ENCODE data around the gene SLC12A6. TPM values are rescaled to one million over a fixed set of nuclear protein-coding genes. Genes with fewer than 3 reads are reported as not detected.

Gene SLC12A6
- total and polyA plus RNA-seq, 7 experiments from 2014 or later = 9.6 to 122 (median 104) TPM

DNA sequence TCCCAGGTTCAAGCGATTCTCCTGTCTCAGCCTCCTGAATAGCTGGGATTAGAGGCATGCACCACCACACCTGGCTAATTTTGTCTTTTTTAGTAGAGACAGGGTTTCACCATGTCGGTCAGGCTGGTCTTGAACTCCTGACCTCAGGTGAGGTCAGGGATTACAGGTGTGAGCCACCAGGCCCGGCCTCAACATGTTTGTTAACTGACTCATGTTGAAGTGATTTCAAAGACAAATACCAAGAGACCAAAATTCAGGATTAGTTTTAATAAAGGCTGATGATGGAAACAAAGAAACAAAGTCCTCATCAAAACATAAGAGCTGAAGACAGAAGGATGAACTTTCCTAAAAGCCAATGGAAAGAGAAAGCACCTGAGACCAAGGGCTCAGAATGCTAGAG lies 36.5 kb downstream of the SLC12A6 start:
- H3K36me3 ChIP-seq (ENCODE audit: control insufficient read depth in 2 of 3, insufficient read depth in 3 of 3, low read length in 3 of 3) = no peaks in the 10 kb centered on the region
- H3K27ac ChIP-seq (ENCODE audit: low read depth, low read length) = no peak overlapping the region
- Mint-ChIP-seq H3K4me3 (no peak overlapping the region), H3K9me3 (peaks cover 0 to 2% (median 0%) of the 10 kb centered on the region in 11 donors), H3K27ac (peak overlapping the region in 1 of 9 donors; percentile 46), H3K27me3 (no peaks in the 10 kb centered on the region), H3K4me1 (peaks cover 5 to 100% (median 78%) of the 10 kb centered on the region in 7 donors), H3K36me3 (peaks cover 4 to 52% (median 23%) of the 10 kb centered on the region in 5 donors)
- H3K4me3 ChIP-seq (ENCODE audit: low read length) = no peak overlapping the region
- intact Hi-C loops (cut with micrococcal nuclease) = no loop called here
- no peak for ATAC-seq
- POLR2A ChIA-PET = interaction anchor here (2.8 kb wide), 1 partner anchor 37 kb away, joined by 19 read pairs; the partner anchor contains the start of gene SLC12A6
- no peak for DNase-seq
- no peaks in the 10 kb centered on the region for H3K9me3 ChIP-seq (ENCODE audit: control insufficient read depth in 2 of 3, low read length in 3 of 3)
- H3K4me1 ChIP-seq (ENCODE audit: control insufficient read depth in 2 of 2, insufficient read depth in 2 of 2, low read length in 2 of 2) = peaks cover 0 to 11% of the 10 kb centered on the region in 2 donors
- CTCF ChIA-PET = no interaction called here
- no peaks in the 10 kb centered on the region for H3K27me3 ChIP-seq (ENCODE audit: control insufficient read depth in 2 of 2, insufficient read depth in 2 of 2, low read length in 2 of 2)

DNA sequence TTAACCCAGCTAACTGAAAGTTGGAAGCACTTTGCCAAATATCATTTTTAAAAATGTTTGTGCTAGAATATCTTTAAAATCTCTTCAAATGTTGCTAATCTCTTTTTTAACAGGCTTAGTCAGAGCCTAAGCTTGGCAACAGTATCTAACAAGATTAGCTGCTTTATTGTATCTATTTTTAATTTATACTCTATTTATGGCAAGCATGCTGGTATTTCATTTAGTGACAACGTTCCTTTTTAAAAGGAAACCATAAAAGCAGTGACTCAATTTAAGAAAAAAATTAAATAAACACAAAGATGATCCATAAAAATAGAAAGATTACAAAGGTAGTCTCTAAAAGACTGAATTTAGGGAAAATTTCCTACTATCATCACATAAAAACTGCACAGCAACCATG lies 40.5 kb downstream of the SLC12A6 start:
- Mint-ChIP-seq H3K4me1 (peaks cover 4 to 79% (median 60%) of the 10 kb centered on the region in 7 donors), H3K4me3 (peak overlapping the region in 2 of 10 donors; percentile 2), H3K36me3 (peaks cover 0 to 36% (median 22%) of the 10 kb centered on the region in 5 donors), H3K9me3 (no peaks in the 10 kb centered on the region), H3K27ac (peak overlapping the region in 2 of 9 donors; percentile 12 to 39), H3K27me3 (no peaks in the 10 kb centered on the region)
- Histone ChIP-seq H3K4me3 (ENCODE audit: low read length) (no peak overlapping the region), H3K27me3 (ENCODE audit: control insufficient read depth in 2 of 2, insufficient read depth in 2 of 2, low read length in 2 of 2) (no peaks in the 10 kb centered on the region), H3K4me1 (ENCODE audit: control insufficient read depth in 2 of 2, insufficient read depth in 2 of 2, low read length in 2 of 2) (peaks cover 0 to 8% of the 10 kb centered on the region in 2 donors), H3K36me3 (ENCODE audit: control insufficient read depth in 2 of 3, insufficient read depth in 3 of 3, low read length in 3 of 3) (peaks cover 0 to 6% (median 0%) of the 10 kb centered on the region in 3 experiments), H3K9me3 (ENCODE audit: control insufficient read depth in 2 of 3, low read length in 3 of 3) (no peaks in the 10 kb centered on the region), H3K27ac (ENCODE audit: low read depth, low read length) (no peak overlapping the region)
- intact Hi-C loops (cut with micrococcal nuclease) = no loop called here
- DNase-seq (no peak), ATAC-seq (no peak)
- ChIA-PET CTCF (no interaction called here), POLR2A (no interaction called here)

DNA sequence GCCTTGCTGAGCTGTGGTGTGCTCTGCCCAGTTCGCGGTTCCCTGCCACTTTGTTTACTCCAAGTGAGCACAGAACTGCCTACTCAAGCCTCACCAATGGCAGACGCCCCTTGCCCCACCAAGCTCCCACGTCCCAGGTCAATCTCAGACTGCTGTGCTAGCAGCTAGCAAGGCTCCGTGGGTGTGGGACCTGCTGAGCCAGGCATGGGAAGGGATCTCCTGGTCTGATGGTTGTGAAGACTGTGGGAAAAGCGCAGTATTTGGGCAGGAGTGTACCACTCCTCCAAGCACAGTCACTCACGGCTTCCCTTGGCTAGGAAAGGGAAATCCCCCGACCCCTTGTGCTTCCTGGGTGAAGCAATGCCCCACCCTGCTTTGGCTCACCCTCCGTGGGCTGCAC lies 45.0 kb downstream of the SLC12A6 start:
- ATAC-seq (no peak), DNase-seq (no peak)
- H3K27me3 Mint-ChIP-seq = no peaks in the 10 kb centered on the region
- no peak overlapping the region for H3K4me3 Mint-ChIP-seq
- Histone ChIP-seq H3K4me3 (ENCODE audit: low read length) (no peak overlapping the region), H3K27me3 (ENCODE audit: control insufficient read depth in 2 of 2, insufficient read depth in 2 of 2, low read length in 2 of 2) (no peaks in the 10 kb centered on the region), H3K27ac (ENCODE audit: low read depth, low read length) (no peak overlapping the region), H3K36me3 (ENCODE audit: control insufficient read depth in 2 of 3, insufficient read depth in 3 of 3, low read length in 3 of 3) (peaks cover 0 to 6% (median 0%) of the 10 kb centered on the region in 3 experiments), H3K4me1 (ENCODE audit: control insufficient read depth in 2 of 2, insufficient read depth in 2 of 2, low read length in 2 of 2) (peaks cover 0 to 4% of the 10 kb centered on the region in 2 donors), H3K9me3 (ENCODE audit: control insufficient read depth in 2 of 3, low read length in 3 of 3) (no peaks in the 10 kb centered on the region)
- H3K9me3 Mint-ChIP-seq = peaks cover 0 to 6% (median 0%) of the 10 kb centered on the region in 11 donors
- ChIA-PET POLR2A (interaction anchor here (0.7 kb wide), 1 partner anchor 9 kb away, joined by 3 read pairs; no protein-coding TSS in a partner anchor), CTCF (no interaction called here)
- H3K4me1 Mint-ChIP-seq = peaks cover 6 to 66% (median 52%) of the 10 kb centered on the region in 7 donors
- H3K27ac Mint-ChIP-seq = peak overlapping the region in 2 of 9 donors; percentile 34 to 58
- H3K36me3 Mint-ChIP-seq = peaks cover 6 to 48% (median 40%) of the 10 kb centered on the region in 5 donors
- intact Hi-C loops (cut with micrococcal nuclease) = loop anchor here in 1 of 2 donors (2.0 kb wide), 1 partner anchor 14 kb away; no protein-coding TSS in a partner anchor

DNA sequence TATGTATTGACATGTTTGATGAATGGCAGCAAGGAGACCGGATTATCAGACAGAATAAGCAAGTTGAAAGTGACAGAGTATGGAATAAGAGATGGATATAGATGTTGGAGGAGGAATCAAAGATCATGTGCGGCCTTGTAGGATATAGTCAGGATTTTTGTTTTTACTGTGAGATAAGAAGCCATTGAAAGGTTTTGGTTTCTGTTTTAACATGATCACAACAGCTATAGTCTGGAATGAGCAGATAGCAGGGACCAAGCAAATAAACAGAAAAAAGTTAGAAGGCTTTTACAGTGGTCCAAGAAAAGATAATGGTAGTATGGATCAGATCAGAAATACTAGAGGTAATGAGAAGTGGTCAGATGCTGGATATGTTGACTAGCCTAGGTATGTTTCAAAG lies 52.6 kb downstream of the SLC12A6 start:
- ChIA-PET CTCF (interaction anchor here (1.2 kb wide), 1 partner anchor 42 kb away, joined by 3 read pairs; no protein-coding TSS in a partner anchor), POLR2A (interaction anchor here (1.1 kb wide), 1 partner anchor 17 kb away, joined by 3 read pairs; no protein-coding TSS in a partner anchor)
- peak overlapping the region; percentile 30 for H3K27ac ChIP-seq (ENCODE audit: low read depth, low read length)

DNA sequence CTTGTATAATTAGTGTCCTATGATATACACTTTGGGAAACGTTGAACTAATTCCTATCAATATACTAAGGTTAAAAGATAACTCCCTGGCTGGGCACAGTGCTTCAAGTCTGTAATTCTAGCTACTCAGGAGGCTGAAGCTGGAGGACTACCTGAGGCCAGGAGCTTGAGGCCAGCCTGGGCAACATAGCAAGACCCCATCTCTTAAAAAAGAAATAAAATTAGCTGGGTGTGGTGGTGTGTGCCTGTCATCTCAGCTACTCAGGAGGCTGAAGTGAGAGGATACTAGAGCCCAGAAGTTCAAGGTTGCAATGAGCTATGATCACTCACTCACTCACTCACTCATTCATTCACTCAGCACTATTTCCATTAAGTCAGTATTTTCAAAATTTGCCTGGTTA lies 55.2 kb downstream of the SLC12A6 start:
- DNase-seq = no peak
- Mint-ChIP-seq H3K27me3 (no peaks in the 10 kb centered on the region), H3K9me3 (peaks cover 0 to 2% (median 0%) of the 10 kb centered on the region in 11 donors), H3K4me1 (peaks cover 10 to 70% (median 47%) of the 10 kb centered on the region in 7 donors), H3K4me3 (no peak overlapping the region), H3K36me3 (peaks cover 0 to 20% (median 12%) of the 10 kb centered on the region in 5 donors), H3K27ac (peak overlapping the region in 2 of 9 donors; percentile 6 to 48)
- no peak overlapping the region for H3K27ac ChIP-seq (ENCODE audit: low read depth, low read length)
- ChIA-PET CTCF (interaction anchor here (0.6 to 2.3 kb wide), 3 partner anchors 44 to 85 kb away, joined by 3 to 7 read pairs (median 3); partner anchors contain the start of genes LPCAT4, NOP10 and NUTM1), POLR2A (no interaction called here)
- H3K4me3 ChIP-seq (ENCODE audit: low read length) = no peak overlapping the region
- H3K36me3 ChIP-seq (ENCODE audit: control insufficient read depth in 2 of 3, insufficient read depth in 3 of 3, low read length in 3 of 3) = no peaks in the 10 kb centered on the region
- intact Hi-C loops (cut with micrococcal nuclease) = loop anchor here (5.0 kb wide), 1 partner anchor 35 kb away; no protein-coding TSS in a partner anchor
- no peaks in the 10 kb centered on the region for H3K9me3 ChIP-seq (ENCODE audit: control insufficient read depth in 2 of 3, low read length in 3 of 3)
- H3K27me3 ChIP-seq (ENCODE audit: control insufficient read depth in 2 of 2, insufficient read depth in 2 of 2, low read length in 2 of 2) = no peaks in the 10 kb centered on the region
- H3K4me1 ChIP-seq (ENCODE audit: control insufficient read depth in 2 of 2, insufficient read depth in 2 of 2, low read length in 2 of 2) = no peaks in the 10 kb centered on the region
- ATAC-seq = no peak

More for the DNA sequence above, 52.6 kb downstream of the SLC12A6 start:
- intact Hi-C loops (cut with micrococcal nuclease) = loop anchor here (5.0 kb wide), 1 partner anchor 32 kb away; no protein-coding TSS in a partner anchor
- peaks cover 0 to 6% (median 0%) of the 10 kb centered on the region in 11 donors for H3K9me3 Mint-ChIP-seq
- no peaks in the 10 kb centered on the region for H3K27me3 ChIP-seq (ENCODE audit: control insufficient read depth in 2 of 2, insufficient read depth in 2 of 2, low read length in 2 of 2)
- peak overlapping the region in 6 of 10 donors; percentile 1 to 51 (median 30) for H3K4me3 Mint-ChIP-seq
- no peak for DNase-seq
- no peaks in the 10 kb centered on the region for H3K36me3 ChIP-seq (ENCODE audit: control insufficient read depth in 2 of 3, insufficient read depth in 3 of 3, low read length in 3 of 3)
- peaks cover 10 to 69% (median 47%) of the 10 kb centered on the region in 7 donors for H3K4me1 Mint-ChIP-seq
- peaks cover 0 to 31% (median 24%) of the 10 kb centered on the region in 5 donors for H3K36me3 Mint-ChIP-seq
- no peaks in the 10 kb centered on the region for H3K27me3 Mint-ChIP-seq
- peak overlapping the region; percentile 16 to 90 (median 65) for H3K27ac Mint-ChIP-seq
- no peak overlapping the region for H3K4me3 ChIP-seq (ENCODE audit: low read length)
- H3K4me1 ChIP-seq (ENCODE audit: control insufficient read depth in 2 of 2, insufficient read depth in 2 of 2, low read length in 2 of 2) = no peaks in the 10 kb centered on the region
- H3K9me3 ChIP-seq (ENCODE audit: control insufficient read depth in 2 of 3, low read length in 3 of 3) = no peaks in the 10 kb centered on the region
- ATAC-seq = no peak

DNA sequence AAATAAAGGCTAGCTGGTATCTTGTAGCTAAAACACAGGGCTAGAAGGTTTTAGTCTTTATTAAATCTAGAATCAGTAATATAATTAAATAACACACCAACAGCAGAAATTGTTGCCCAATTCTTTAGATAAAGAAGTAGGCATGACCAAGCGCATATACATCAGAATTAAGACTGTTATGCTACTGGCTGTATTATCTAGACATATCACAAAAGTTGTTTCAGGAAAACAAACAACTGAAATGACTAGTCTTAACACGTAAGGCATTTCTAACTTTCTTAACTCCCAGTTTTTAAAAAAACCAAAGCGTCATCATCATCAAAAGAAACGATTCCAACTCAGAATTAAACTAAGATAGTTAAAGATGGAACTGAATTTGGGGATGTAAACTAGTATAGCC lies 57.4 kb downstream of the SLC12A6 start:
- Mint-ChIP-seq H3K4me3 (no peak overlapping the region), H3K36me3 (peaks cover 0 to 20% (median 8%) of the 10 kb centered on the region in 5 donors), H3K4me1 (peaks cover 8 to 69% (median 44%) of the 10 kb centered on the region in 7 donors), H3K27ac (peak overlapping the region in 6 of 9 donors; percentile 1 to 67 (median 44)), H3K9me3 (peaks cover 0 to 2% (median 0%) of the 10 kb centered on the region in 11 donors), H3K27me3 (no peaks in the 10 kb centered on the region)
- no peaks in the 10 kb centered on the region for H3K36me3 ChIP-seq (ENCODE audit: control insufficient read depth in 2 of 3, insufficient read depth in 3 of 3, low read length in 3 of 3)
- no peaks in the 10 kb centered on the region for H3K27me3 ChIP-seq (ENCODE audit: control insufficient read depth in 2 of 2, insufficient read depth in 2 of 2, low read length in 2 of 2)
- no peak for ATAC-seq
- ChIA-PET CTCF (interaction anchor here (1.4 to 2.3 kb wide), 2 partner anchors 39 to 63 kb away, joined by 4 to 7 read pairs; partner anchors contain the start of genes NOP10 and NUTM1), POLR2A (no interaction called here)
- no peak overlapping the region for H3K4me3 ChIP-seq (ENCODE audit: low read length)
- H3K4me1 ChIP-seq (ENCODE audit: control insufficient read depth in 2 of 2, insufficient read depth in 2 of 2, low read length in 2 of 2) = no peaks in the 10 kb centered on the region
- intact Hi-C loops (cut with micrococcal nuclease) = loop anchor here (5.0 kb wide), 1 partner anchor 37 kb away; no protein-coding TSS in a partner anchor
- no peak overlapping the region for H3K27ac ChIP-seq (ENCODE audit: low read depth, low read length)
- H3K9me3 ChIP-seq (ENCODE audit: control insufficient read depth in 2 of 3, low read length in 3 of 3) = no peaks in the 10 kb centered on the region
- DNase-seq = no peak

All from naive thymus-derived CD4-positive, alpha-beta T cell (primary cell).